K562 (cell line): ENCODE measurements around the gene ZNF69. TPM values are rescaled to one million over a fixed set of nuclear protein-coding genes. Genes with fewer than 3 reads are reported as not detected.

Source experiments
- ATAC-seq: fragments of 200-7000 bp; cut with Tn5 transposase; 3 replicates; pipeline ENCODE4 v1.9.1; 2020; ENCODE audit warnings: moderate library complexity
- BruUV-seq: library from RNA; stranded (reverse); fragments of 400-500 nt; replicated peaks from 2 replicates; lab custom pipeline; 2021; lab: Mats Ljungman, UMichigan
- CTCF ChIA-PET: fragments of 300-600 bp; formaldehyde crosslinking; extraction: SDS; loops from one replicate; lab custom pipeline; 2021; ENCODE audit warnings: low intra/inter-chr PET ratio; lab: Yijun Ruan, JAX
- POLR2A ChIA-PET: fragments of 300-600, 350-650 bp; sonication (Branson Sonifier 250); formaldehyde crosslinking; extraction: SDS; loops from one replicate; lab custom pipeline; 2021; ENCODE audit warnings: antibody characterized with exemption, inconsistent platforms; lab: Yijun Ruan, JAX
- DNase-seq, 4 experiments: peaks; one replicate each; pipeline versions ENCODE4 v3.0.0 to v3.0.0-alpha.2; 2011 to 2018; ENCODE audit warnings: low spot score in 3 of 4, mixed read lengths in 3 of 4; ENCODE audit errors: extremely low read depth in 1 of 4
- FAIRE-seq: peaks from 2 replicates; lab custom pipeline; 2011; peaks lifted over from hg19 to GRCh38; lab: Jason Lieb, UNC
- H2AFZ ChIP-seq: 2 replicates; pipeline ENCODE4 v1.6.0; 2011; ENCODE audit warnings: low read depth, low read length, control low read depth, inconsistent platforms
- H3K27ac ChIP-seq: fragments of 200-600 bp; 3 replicates; pipeline ENCODE4 v1.8.0; 2011; ENCODE audit warnings: low read depth, mild to moderate bottlenecking, control low read depth, inconsistent platforms, low read length, moderate library complexity, mixed read lengths; ENCODE audit errors: extremely low read depth
- H3K27me3 ChIP-seq, 2 experiments: fragments of 300-600 bp in 1 of 2; 2 replicates in 1 of 2; 3 replicates in 1 of 2; pipeline versions ENCODE4 v1.6.0 to v1.8.0; 2011; ENCODE audit warnings: inconsistent platforms in 2 of 2, low read length in 2 of 2, mild to moderate bottlenecking in 1 of 2, mixed read lengths in 1 of 2, moderate library complexity in 1 of 2; ENCODE audit not compliant: control insufficient read depth in 2 of 2, insufficient read depth in 2 of 2
- H3K36me3 ChIP-seq: fragments of 300-600 bp; 3 replicates; pipeline ENCODE4 v1.8.0; 2011; ENCODE audit warnings: mild to moderate bottlenecking, low read length, inconsistent platforms; ENCODE audit not compliant: control insufficient read depth, insufficient read depth
- H3K4me1 ChIP-seq, 2 experiments: fragments of 200-600 bp in 1 of 2; replicated peaks in 1 of 2; 2 replicates in 1 of 2; 3 replicates in 1 of 2; pipeline versions ENCODE4 v1.5.1 to v1.8.0; 2011; ENCODE audit warnings: inconsistent platforms in 2 of 2, low read length in 2 of 2, mild to moderate bottlenecking in 1 of 2, mixed read lengths in 1 of 2, moderate library complexity in 1 of 2; ENCODE audit not compliant: control insufficient read depth in 2 of 2, insufficient read depth in 2 of 2
- H3K4me2 ChIP-seq: 2 replicates; pipeline ENCODE4 v1.6.1; 2011; ENCODE audit warnings: low read length, control low read depth, inconsistent platforms, mixed read lengths; ENCODE audit not compliant: insufficient read depth
- H3K4me3 ChIP-seq: fragments of 200-600 bp; sonication (generic), shearing (Covaris generic); 2 replicates; pipeline ENCODE4 v1.5.1; 2016; ENCODE audit warnings: control low read depth, inconsistent platforms
- H3K79me2 ChIP-seq: fragments of 200-600 bp; 3 replicates; pipeline ENCODE4 v1.8.0; 2011; ENCODE audit warnings: low read length, inconsistent platforms; ENCODE audit not compliant: control insufficient read depth, insufficient read depth
- H3K9ac ChIP-seq, 2 experiments: 2 replicates each; pipeline versions ENCODE4 v1.6.0 to v1.6.1; 2011; ENCODE audit warnings: low read depth in 2 of 2, low read length in 2 of 2, control low read depth in 1 of 2, inconsistent platforms in 1 of 2, mild to moderate bottlenecking in 1 of 2, mixed read lengths in 1 of 2; ENCODE audit not compliant: insufficient read depth in 1 of 2
- H3K9me1 ChIP-seq: one replicate; pipeline ENCODE4 v1.6.0; 2011; ENCODE audit warnings: inconsistent platforms, mild to moderate bottlenecking, low read length, moderate library complexity; ENCODE audit not compliant: control insufficient read depth, insufficient read depth
- H3K9me3 ChIP-seq: replicated peaks from 2 replicates; pipeline ENCODE4 v1.5.1; 2011; ENCODE audit warnings: low read depth, low read length, inconsistent platforms; ENCODE audit not compliant: control insufficient read depth, insufficient read depth
- H4K20me1 ChIP-seq: replicated peaks from 2 replicates; pipeline ENCODE4 v1.6.1; 2011; ENCODE audit warnings: low read length, inconsistent platforms, mixed read lengths; ENCODE audit not compliant: control insufficient read depth, insufficient read depth
- CBFA2T3 ChIP-seq: fragments of 450-650 bp; IDR thresholded peaks from 2 replicates; pipeline ENCODE4 v1.6.1; 2017
- CCNT2 ChIP-seq: IDR thresholded peaks from 2 replicates; pipeline ENCODE4 v1.6.1; 2011; ENCODE audit warnings: borderline replicate concordance, low read depth, mild to moderate bottlenecking, moderate library complexity, mixed read lengths, low read length; ENCODE audit not compliant: insufficient read length; ENCODE audit errors: extremely low read depth
- CEBPG ChIP-seq, 3 experiments: fragments of 200-800 bp in 1 of 3; sonication (Bioruptor generic) in 1 of 3; sonication (generic) in 1 of 3; formaldehyde crosslinking in 1 of 3; IDR thresholded peaks in 2 of 3; conservative IDR thresholded peaks in 1 of 3; 2 replicates each; pipeline versions ENCODE4 v1.6.1 to v1.8.0; 2016 to 2022; ENCODE audit warnings: missing compliant biosample characterization in 2 of 3, missing genetic modification characterization in 2 of 3, mild to moderate bottlenecking in 1 of 3, missing genetic modification reagents in 1 of 3
- COPS2 ChIP-seq: fragments of 450-650 bp; conservative IDR thresholded peaks from 2 replicates; pipeline ENCODE4 v1.6.1; 2016; ENCODE audit warnings: mild to moderate bottlenecking, moderate library complexity
- KAT2B ChIP-seq: IDR thresholded peaks from one replicate; pipeline ENCODE4 v1.6.1; 2012; ENCODE audit warnings: low read depth, mild to moderate bottlenecking, control low read depth, inconsistent platforms, low read length, moderate library complexity
- KLF6 ChIP-seq: fragments of 250-450 bp; sonication (Bioruptor Pico); IDR thresholded peaks from 2 replicates; pipeline ENCODE4 v1.4.0; 2020; ENCODE audit warnings: mild to moderate bottlenecking, moderate library complexity, borderline replicate concordance
- MAFF ChIP-seq: IDR thresholded peaks from 2 replicates; pipeline ENCODE4 v1.6.1; 2012; ENCODE audit warnings: low read length, improper control_type of control experiment
- MEIS2 ChIP-seq: fragments of 450-650 bp; IDR thresholded peaks from 2 replicates; pipeline ENCODE4 v1.6.1; 2014; ENCODE audit warnings: mild to moderate bottlenecking; ENCODE audit not compliant: partially characterized antibody
- NR3C1 ChIP-seq: sonication (generic); formaldehyde crosslinking; IDR thresholded peaks from 2 replicates; pipeline ENCODE4 v1.8.1; 2022; ENCODE audit warnings: missing genetic modification reagents
- PKNOX1 ChIP-seq: fragments of 450-650 bp; IDR thresholded peaks from 2 replicates; pipeline ENCODE4 v1.6.1; 2016
- RHOXF2B ChIP-seq: fragments of 250-450 bp; sonication (Bioruptor Pico); conservative IDR thresholded peaks from 2 replicates; pipeline ENCODE4 v1.5.1; 2021
- SFPQ ChIP-seq: fragments of 200-400 bp; formaldehyde crosslinking; IDR thresholded peaks from 2 replicates; pipeline ENCODE4 v1.6.1; 2017; ENCODE audit warnings: mild to moderate bottlenecking, low read depth, low read length, moderate library complexity
- SOX6 ChIP-seq: fragments of 450-650 bp; IDR thresholded peaks from 2 replicates; pipeline ENCODE4 v1.6.1; 2014; ENCODE audit warnings: mild to moderate bottlenecking
- TOE1 ChIP-seq, 2 experiments: fragments of 450-650 bp in 1 of 2; sonication (generic) in 1 of 2; formaldehyde crosslinking in 1 of 2; IDR thresholded peaks; 2 replicates each; pipeline versions ENCODE4 v1.7.1 to v1.8.0; 2016 to 2022; ENCODE audit warnings: borderline replicate concordance in 2 of 2, mild to moderate bottlenecking in 2 of 2, antibody characterized with exemption in 1 of 2, inconsistent platforms in 1 of 2, low read depth in 1 of 2, missing genetic modification reagents in 1 of 2, moderate library complexity in 1 of 2
- TRIM24 ChIP-seq, 2 experiments: fragments of 450-650 bp; IDR thresholded peaks; 2 replicates each; pipeline ENCODE4 v1.6.1; 2016
- ZBTB7A ChIP-seq: IDR thresholded peaks from 2 replicates; pipeline ENCODE4 v1.6.1; 2011; ENCODE audit warnings: low read depth, mild to moderate bottlenecking, low read length, moderate library complexity, borderline replicate concordance; ENCODE audit not compliant: control insufficient read depth
- ZKSCAN1 ChIP-seq: fragments of 150-350 bp; IDR thresholded peaks from 2 replicates; pipeline ENCODE4 v1.6.1; 2016; ENCODE audit warnings: low read depth, low read length
- ZNF121 ChIP-seq: sonication (generic); formaldehyde crosslinking; conservative IDR thresholded peaks from 2 replicates; pipeline ENCODE4 v1.8.0; 2022; ENCODE audit warnings: missing genetic modification reagents
- ZNF174 ChIP-seq: fragments of 250-450 bp; sonication (Bioruptor Pico); IDR thresholded peaks from 2 replicates; pipeline ENCODE4 v1.4.0; 2020; ENCODE audit warnings: mild to moderate bottlenecking
- ZNF507 ChIP-seq: conservative IDR thresholded peaks from 2 replicates; pipeline ENCODE4 v1.6.1; 2017; ENCODE audit warnings: missing genetic modification characterization, missing compliant biosample characterization
- ZNF561 ChIP-seq: fragments of 450-650 bp; formaldehyde crosslinking; conservative IDR thresholded peaks from 2 replicates; pipeline ENCODE4 v1.4.0; 2020; ENCODE audit warnings: mild to moderate bottlenecking, moderate library complexity
- ZNF696 ChIP-seq: fragments of 250-450 bp; sonication (Bioruptor Pico); conservative IDR thresholded peaks from 2 replicates; pipeline ENCODE4 v1.4.0; 2020; ENCODE audit warnings: mild to moderate bottlenecking, moderate library complexity
- whole genome bisulfite sequencing: fragments of 100-300 bp; shearing (Covaris generic); methylation state at CpG from one replicate; pipeline ENCODE4 v1.1.6; 2016; ENCODE audit warnings: low coverage, mixed read lengths; ENCODE audit not compliant: insufficient coverage; ENCODE audit errors: missing lambda C conversion rate; 5-methylcytosine and 5-hydroxymethylcytosine counted together
- in situ Hi-C: fragments of 300-500 bp; cut with MboI; formaldehyde crosslinking; loops from 4 replicates; pipeline ENCODE4 v1.15.0; 2018; ENCODE audit warnings: inconsistent platforms, mixed read lengths
- intact Hi-C: fragments of 100-400 bp; cut with micrococcal nuclease; formaldehyde crosslinking; loops from 2 replicates; pipeline ENCODE4 v1.14.2; 2022
- polyA plus RNA-seq, 8 experiments: library from polyadenylated mRNA; depleted of rRNA in 4 of 8; stranded (reverse) in 5 of 8; unstranded in 3 of 8; fragments of >200 nt; fragmentation: Nextera tagmentation in 2 of 8; fragmentation: Illumina TruSeq in 1 of 8; extraction: Ambion mirVana in 2 of 8; extraction: Trizol in 1 of 8; gene quantifications; 2 replicates each; pipeline versions ENCODE4 v1.2.1 to v1.2.3, GENCODE V29; 2011 to 2014; ENCODE audit warnings: inconsistent platforms in 1 of 8, missing spikeins in 1 of 8
- total RNA-seq, 7 experiments: library from RNA; depleted of rRNA in 6 of 7; stranded (reverse); fragments of >200 nt in 6 of 7; fragmentation: Illumina TruSeq in 2 of 7; extraction: Trizol in 2 of 7; gene quantifications; 2 replicates each; pipeline versions ENCODE4 v1.2.1 to v1.2.3, GENCODE V29; 2011 to 2021; ENCODE audit warnings: low replicate concordance in 1 of 7

ZNF69 gene
- total and polyA plus RNA-seq, 9 of the 15 experiments (the other 6 are each of a cell fraction or from before 2014, with no cell fraction given): 2.3 to 5.4 (median 3.6) TPM

- POLR2A ChIA-PET: interaction anchor here (0.7 to 1.3 kb wide), 3 partner anchors 15 to 77 kb away, joined by 3 to 4 read pairs (median 3); partner anchors contain the start of gene ZNF441
- Histone ChIP-seq H3K36me3 (no peaks in the 10 kb centered on the region), H3K27ac (no peak overlapping the region), H3K9me3 (no peaks in the 10 kb centered on the region), H3K4me3 (no peak overlapping the region), H4K20me1 (no peaks in the 10 kb centered on the region), H3K4me1 (peaks cover 4 to 7% of the 10 kb centered on the region in 2 experiments; a peak in 4 of 5 replicates), H3K9me1 (no peaks in the 10 kb centered on the region), H3K79me2 (no peaks in the 10 kb centered on the region), H3K9ac (no peak overlapping the region), H3K4me2 (peak overlapping the region; percentile 19; the same call in 1 of the 2 replicates), H2AFZ (peak overlapping the region; percentile 38; the same call in 1 of the 2 replicates), H3K27me3 (no peaks in the 10 kb centered on the region)
- 0% methylated on average over 2 of the region's 2 CpGs for WGBS
- ATAC-seq: no peak
- CTCF ChIA-PET: no interaction called here
- peak in 1 of 4 experiments; percentile 27 for DNase-seq
- BruUV-seq: no TSS peak
- in situ Hi-C loops (no loop called here), intact Hi-C loops (no loop called here)
- FAIRE-seq: no peak
- no peak for TF ChIP-seq CCNT2
- no peak for TF ChIP-seq TRIM24 (IDR thresholded peaks at IDR 0.05)
- TF ChIP-seq COPS2: no peak
- TF ChIP-seq KAT2B: no peak
- peak; percentile 76 for TF ChIP-seq MEIS2
- TF ChIP-seq PKNOX1: peak; percentile 58; the same call in 1 of the 2 replicates
- TF ChIP-seq SFPQ: no peak
- TF ChIP-seq MAFF: no peak
- TF ChIP-seq CBFA2T3: peak; percentile 42; the same call in 1 of the 2 replicates
- no peak for TF ChIP-seq CEBPG (CRISPR knock-in tag; IDR thresholded peaks at IDR 0.05)
- no peak for TF ChIP-seq CEBPG (tag; conservative IDR thresholded peaks at IDR 0.05 in 1 of 2, IDR thresholded peaks at IDR 0.05 in 1 of 2)
- TF ChIP-seq ZNF561 (CRISPR knock-in tag): no peak
- no peak for TF ChIP-seq ZNF696
- TF ChIP-seq NR3C1 (CRISPR knock-in tag): no peak
- TF ChIP-seq RHOXF2B (CRISPR knock-in tag): no peak
- TF ChIP-seq KLF6 (CRISPR knock-in tag): no peak
- peak; percentile 32; the same call in 1 of the 2 replicates for TF ChIP-seq SOX6
- TF ChIP-seq ZNF121 (CRISPR knock-in tag): no peak
- no peak for TF ChIP-seq ZNF174 (CRISPR knock-in tag)
- no peak for TF ChIP-seq ZBTB7A
- TF ChIP-seq ZKSCAN1: no peak
- no peak for TF ChIP-seq ZNF507
- no peak for TF ChIP-seq TOE1 (IDR thresholded peaks at IDR 0.05; ENCODE audit: borderline replicate concordance)
- no peak for TF ChIP-seq TOE1 (CRISPR knock-in tag; IDR thresholded peaks at IDR 0.05; ENCODE audit: borderline replicate concordance, low read depth)
Observed at GRCh38 chr19:11843722-11844121, 43.9 kb upstream of the ZNF69 start.
